GM23338 (cell line): ENCODE results near the gene PIWIL4. TPM values are rescaled to one million over a fixed set of nuclear protein-coding genes. Genes with fewer than 3 reads are reported as not detected.

Experiments
- ATAC-seq: fragments of 200-7000 bp; cut with Tn5 transposase; 3 replicates; pipeline ENCODE4 v1.9.1; 2020
- DNase-seq: peaks from one replicate; pipeline ENCODE4 v3.0.0-alpha.2; 2015; ENCODE audit warnings: low spot score
- H2AFZ ChIP-seq: fragments of 200-600 bp; sonication (generic); 2 replicates; pipeline ENCODE4 v1.8.0; 2016; ENCODE audit warnings: antibody characterized with exemption, mild to moderate bottlenecking, moderate library complexity
- H3F3A ChIP-seq: fragments of 200-600 bp; sonication (generic); replicated peaks from 2 replicates; pipeline ENCODE4 v1.8.0; 2017; ENCODE audit warnings: antibody characterized with exemption, mixed run types, low read depth
- H3K27ac ChIP-seq: fragments of 200-600 bp; sonication (generic); 2 replicates; pipeline ENCODE4 v1.6.1; 2016; ENCODE audit warnings: low read depth
- H3K27me3 ChIP-seq: fragments of 200-600 bp; sonication (generic); 2 replicates; pipeline ENCODE4 v1.8.0; 2016; ENCODE audit warnings: mild to moderate bottlenecking, mixed run types, moderate library complexity; ENCODE audit not compliant: insufficient read depth
- H3K36me3 ChIP-seq: fragments of 200-600 bp; sonication (generic); 2 replicates; pipeline ENCODE4 v1.8.0; 2016; ENCODE audit warnings: mild to moderate bottlenecking; ENCODE audit not compliant: insufficient read depth
- H3K4me1 ChIP-seq: fragments of 200-600 bp; sonication (generic); 2 replicates; pipeline ENCODE4 v1.8.0; 2016; ENCODE audit warnings: mild to moderate bottlenecking, moderate library complexity; ENCODE audit not compliant: insufficient read depth
- H3K4me2 ChIP-seq: fragments of 200-600 bp; sonication (generic); 2 replicates; pipeline ENCODE4 v1.7.1; 2017; ENCODE audit warnings: mixed run types
- H3K4me3 ChIP-seq: fragments of 200-600 bp; sonication (generic); 2 replicates; pipeline ENCODE4 v1.6.1; 2016; ENCODE audit warnings: mixed run types
- H3K79me2 ChIP-seq: fragments of 200-600 bp; sonication (generic); replicated peaks from 2 replicates; pipeline ENCODE4 v1.8.0; 2017; ENCODE audit warnings: mild to moderate bottlenecking; ENCODE audit not compliant: insufficient read depth
- H3K9me2 ChIP-seq: fragments of 200-600 bp; sonication (generic); 2 replicates; pipeline ENCODE4 v1.8.0; 2017; ENCODE audit not compliant: insufficient read depth
- H4K20me1 ChIP-seq: fragments of 200-600 bp; sonication (generic); replicated peaks from 2 replicates; pipeline ENCODE4 v1.8.0; 2017; ENCODE audit warnings: mild to moderate bottlenecking; ENCODE audit not compliant: insufficient read depth
- H3K27ac Mint-ChIP-seq: 2 replicates; pipeline ENCODE4 v1.8.0; 2020; ENCODE audit warnings: inconsistent platforms, mild to moderate bottlenecking, moderate library complexity, mixed read lengths
- H3K27me3 Mint-ChIP-seq: 3 replicates; pipeline ENCODE4 v1.8.0; 2022; ENCODE audit warnings: low read depth, mild to moderate bottlenecking, moderate library complexity, mixed read lengths, inconsistent platforms; ENCODE audit not compliant: insufficient read depth, poor library complexity
- H3K36me3 Mint-ChIP-seq: 3 replicates; pipeline ENCODE4 v1.8.0; 2021; ENCODE audit warnings: low read depth, mild to moderate bottlenecking, inconsistent platforms, moderate library complexity, mixed read lengths
- H3K4me1 Mint-ChIP-seq: 3 replicates; pipeline ENCODE4 v1.8.0; 2020; ENCODE audit warnings: mild to moderate bottlenecking, inconsistent platforms, mixed read lengths
- H3K4me3 Mint-ChIP-seq: 3 replicates; pipeline ENCODE4 v1.8.0; 2021; ENCODE audit warnings: moderate library complexity, mild to moderate bottlenecking, inconsistent platforms, mixed read lengths
- H3K9me3 Mint-ChIP-seq: 3 replicates; pipeline ENCODE4 v1.8.0; 2020; ENCODE audit warnings: moderate library complexity, mild to moderate bottlenecking, inconsistent platforms, mixed read lengths
- CREB1 ChIP-seq: fragments of 250-450 bp; sonication (Bioruptor Pico); IDR thresholded peaks from 2 replicates; pipeline ENCODE4 v1.5.0; 2020; ENCODE audit warnings: low read depth, mild to moderate bottlenecking, moderate library complexity
- EZH2phosphoT487 ChIP-seq: fragments of 200-600 bp; sonication (generic); IDR thresholded peaks from one replicate; pipeline ENCODE4 v1.8.1; 2018; ENCODE audit warnings: antibody characterized with exemption; ENCODE audit not compliant: unreplicated experiment
- JUNB ChIP-seq: IDR thresholded peaks from one replicate; pipeline ENCODE4 v1.6.1; 2016; ENCODE audit warnings: antibody characterized with exemption; ENCODE audit not compliant: unreplicated experiment
- STAT1 ChIP-seq: IDR thresholded peaks from one replicate; pipeline ENCODE4 v1.6.1; 2016; ENCODE audit warnings: antibody characterized with exemption; ENCODE audit not compliant: unreplicated experiment
- long read RNA-seq: library from polyadenylated mRNA; unstranded; transcript quantifications from one replicate; pipeline ENCODE4 v2.0.0, GENCODE V29; 2020; ENCODE audit not compliant: unreplicated experiment
- polyA plus RNA-seq: library from polyadenylated mRNA; unstranded; fragments of >200 nt; fragmentation: Nextera tagmentation; extraction: Ambion mirVana; gene quantifications from 2 replicates; pipeline ENCODE4 v1.2.1, GENCODE V29; 2016
- total RNA-seq: library from RNA; depleted of rRNA; stranded (reverse); fragments of >200 nt; shearing (Covaris generic); gene quantifications from 2 replicates; pipeline ENCODE4 v1.2.3, GENCODE V29; 2014; rRNA removed
- TF ChIP-seq, protein P1 (sequence below), 2 experiments: fragments of 200-600 bp in 1 of 2; sonication (generic) in 1 of 2; conservative IDR thresholded peaks; 2 replicates each; pipeline versions ENCODE4 v1.5.1 to v1.6.1; 2016 to 2017; ENCODE audit warnings: antibody characterized with exemption in 2 of 2, low read depth in 2 of 2, mild to moderate bottlenecking in 2 of 2, moderate library complexity in 1 of 2
- TF ChIP-seq, protein P2 (sequence below): IDR thresholded peaks from one replicate; pipeline ENCODE4 v1.6.1; 2018; ENCODE audit warnings: antibody characterized with exemption; ENCODE audit not compliant: unreplicated experiment
- TF ChIP-seq, protein P3 (sequence below): IDR thresholded peaks from 2 replicates; pipeline ENCODE4 v1.6.1; 2016; ENCODE audit warnings: antibody characterized with exemption

The PIWIL4 gene
- total RNA-seq (0.23 and 0.66 TPM in 2 replicates), polyA plus RNA-seq (0.23 and 0.33 TPM in 2 replicates)
- long read RNA-seq: 0 reads

GRCh38 chr11:94567181-94567670, at the start of gene PIWIL4:
TSS of gene PIWIL4 (plus strand) at chr11:94567368. CDS start at chr11:94567519, 151 bp downstream.
- Histone ChIP-seq H3K27me3 (no peaks in the 10 kb centered on the region), H2AFZ (no peak within 1 kb of the TSS), H3F3A (no peaks in the 10 kb centered on the region), H3K79me2 (no peaks in the 10 kb centered on the region), H3K4me2 (no peak within 1 kb of the TSS), H3K9me2 (no peaks in the 10 kb centered on the region; the same call in 1 of the 2 replicates), H3K4me1 (no peaks in the 10 kb centered on the region), H3K27ac (no peak within 1 kb of the TSS), H3K4me3 (no peak within 1 kb of the TSS), H4K20me1 (no peaks in the 10 kb centered on the region), H3K36me3 (no peaks in the 10 kb centered on the region)
- ATAC-seq (no peak), DNase-seq (no peak)
- TF ChIP-seq, protein P1, sequence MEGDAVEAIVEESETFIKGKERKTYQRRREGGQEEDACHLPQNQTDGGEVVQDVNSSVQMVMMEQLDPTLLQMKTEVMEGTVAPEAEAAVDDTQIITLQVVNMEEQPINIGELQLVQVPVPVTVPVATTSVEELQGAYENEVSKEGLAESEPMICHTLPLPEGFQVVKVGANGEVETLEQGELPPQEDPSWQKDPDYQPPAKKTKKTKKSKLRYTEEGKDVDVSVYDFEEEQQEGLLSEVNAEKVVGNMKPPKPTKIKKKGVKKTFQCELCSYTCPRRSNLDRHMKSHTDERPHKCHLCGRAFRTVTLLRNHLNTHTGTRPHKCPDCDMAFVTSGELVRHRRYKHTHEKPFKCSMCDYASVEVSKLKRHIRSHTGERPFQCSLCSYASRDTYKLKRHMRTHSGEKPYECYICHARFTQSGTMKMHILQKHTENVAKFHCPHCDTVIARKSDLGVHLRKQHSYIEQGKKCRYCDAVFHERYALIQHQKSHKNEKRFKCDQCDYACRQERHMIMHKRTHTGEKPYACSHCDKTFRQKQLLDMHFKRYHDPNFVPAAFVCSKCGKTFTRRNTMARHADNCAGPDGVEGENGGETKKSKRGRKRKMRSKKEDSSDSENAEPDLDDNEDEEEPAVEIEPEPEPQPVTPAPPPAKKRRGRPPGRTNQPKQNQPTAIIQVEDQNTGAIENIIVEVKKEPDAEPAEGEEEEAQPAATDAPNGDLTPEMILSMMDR (conservative IDR thresholded peaks at IDR 0.05; ENCODE audit: low read depth in 2 of 2): peak in 1 of 2 experiments; percentile 24; a peak in 1 of 4 replicates
- TF ChIP-seq, protein P2, sequence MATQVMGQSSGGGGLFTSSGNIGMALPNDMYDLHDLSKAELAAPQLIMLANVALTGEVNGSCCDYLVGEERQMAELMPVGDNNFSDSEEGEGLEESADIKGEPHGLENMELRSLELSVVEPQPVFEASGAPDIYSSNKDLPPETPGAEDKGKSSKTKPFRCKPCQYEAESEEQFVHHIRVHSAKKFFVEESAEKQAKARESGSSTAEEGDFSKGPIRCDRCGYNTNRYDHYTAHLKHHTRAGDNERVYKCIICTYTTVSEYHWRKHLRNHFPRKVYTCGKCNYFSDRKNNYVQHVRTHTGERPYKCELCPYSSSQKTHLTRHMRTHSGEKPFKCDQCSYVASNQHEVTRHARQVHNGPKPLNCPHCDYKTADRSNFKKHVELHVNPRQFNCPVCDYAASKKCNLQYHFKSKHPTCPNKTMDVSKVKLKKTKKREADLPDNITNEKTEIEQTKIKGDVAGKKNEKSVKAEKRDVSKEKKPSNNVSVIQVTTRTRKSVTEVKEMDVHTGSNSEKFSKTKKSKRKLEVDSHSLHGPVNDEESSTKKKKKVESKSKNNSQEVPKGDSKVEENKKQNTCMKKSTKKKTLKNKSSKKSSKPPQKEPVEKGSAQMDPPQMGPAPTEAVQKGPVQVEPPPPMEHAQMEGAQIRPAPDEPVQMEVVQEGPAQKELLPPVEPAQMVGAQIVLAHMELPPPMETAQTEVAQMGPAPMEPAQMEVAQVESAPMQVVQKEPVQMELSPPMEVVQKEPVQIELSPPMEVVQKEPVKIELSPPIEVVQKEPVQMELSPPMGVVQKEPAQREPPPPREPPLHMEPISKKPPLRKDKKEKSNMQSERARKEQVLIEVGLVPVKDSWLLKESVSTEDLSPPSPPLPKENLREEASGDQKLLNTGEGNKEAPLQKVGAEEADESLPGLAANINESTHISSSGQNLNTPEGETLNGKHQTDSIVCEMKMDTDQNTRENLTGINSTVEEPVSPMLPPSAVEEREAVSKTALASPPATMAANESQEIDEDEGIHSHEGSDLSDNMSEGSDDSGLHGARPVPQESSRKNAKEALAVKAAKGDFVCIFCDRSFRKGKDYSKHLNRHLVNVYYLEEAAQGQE: no peak
- no peak for TF ChIP-seq STAT1
- Mint-ChIP-seq H3K27ac (no peak within 1 kb of the TSS), H3K27me3 (peaks cover 3% of the 10 kb centered on the region), H3K9me3 (no peaks in the 10 kb centered on the region; the same call in 2 of the 3 replicates), H3K36me3 (no peaks in the 10 kb centered on the region), H3K4me3 (no peak within 1 kb of the TSS), H3K4me1 (peaks cover 8% of the 10 kb centered on the region; the same call in 2 of the 3 replicates)

GRCh38 chr11:94518300-94518699, 48.9 kb upstream of the PIWIL4 start:
- Histone ChIP-seq H3K4me1 (no peaks in the 10 kb centered on the region), H3K27ac (no peak overlapping the region), H3K4me2 (no peak overlapping the region), H2AFZ (no peak overlapping the region), H4K20me1 (no peaks in the 10 kb centered on the region), H3F3A (no peaks in the 10 kb centered on the region), H3K79me2 (no peaks in the 10 kb centered on the region), H3K9me2 (no peaks in the 10 kb centered on the region), H3K36me3 (no peaks in the 10 kb centered on the region), H3K27me3 (peaks cover 9% of the 10 kb centered on the region), H3K4me3 (no peak overlapping the region)
- ATAC-seq: no peak
- H3K27ac Mint-ChIP-seq: no peak overlapping the region
- H3K4me3 Mint-ChIP-seq: no peak overlapping the region
- no peaks in the 10 kb centered on the region for H3K36me3 Mint-ChIP-seq
- H3K4me1 Mint-ChIP-seq: no peaks in the 10 kb centered on the region
- no peak for DNase-seq
- H3K27me3 Mint-ChIP-seq: peaks cover 1% of the 10 kb centered on the region
- H3K9me3 Mint-ChIP-seq: no peaks in the 10 kb centered on the region
- TF ChIP-seq JUNB: no peak
- TF ChIP-seq CREB1 (CRISPR knock-in tag): no peak
- TF ChIP-seq EZH2phosphoT487: no peak
- TF ChIP-seq, protein P3, sequence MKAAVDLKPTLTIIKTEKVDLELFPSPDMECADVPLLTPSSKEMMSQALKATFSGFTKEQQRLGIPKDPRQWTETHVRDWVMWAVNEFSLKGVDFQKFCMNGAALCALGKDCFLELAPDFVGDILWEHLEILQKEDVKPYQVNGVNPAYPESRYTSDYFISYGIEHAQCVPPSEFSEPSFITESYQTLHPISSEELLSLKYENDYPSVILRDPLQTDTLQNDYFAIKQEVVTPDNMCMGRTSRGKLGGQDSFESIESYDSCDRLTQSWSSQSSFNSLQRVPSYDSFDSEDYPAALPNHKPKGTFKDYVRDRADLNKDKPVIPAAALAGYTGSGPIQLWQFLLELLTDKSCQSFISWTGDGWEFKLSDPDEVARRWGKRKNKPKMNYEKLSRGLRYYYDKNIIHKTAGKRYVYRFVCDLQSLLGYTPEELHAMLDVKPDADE: no peak
- TF ChIP-seq, protein P2: no peak
